ENCODE data around the gene PSMD6.

The PSMD6 gene

GRCh38 chr3:64023187-64023860 is at the start of gene PSMD6:
Gene PSMD6, minus strand, starts transcription at chr3:64023494. Its CDS starts 75 bp downstream, at chr3:64023419.
- peak within 1 kb of the TSS; percentile 89 for H3K27ac ChIP-seq (ENCODE audit: low read length)
- H3K36me3 ChIP-seq (ENCODE audit: control insufficient read depth in 1 of 2, insufficient read depth in 2 of 2, low read length in 2 of 2), result peaks cover 16% of the 10 kb centered on the region in 2 donors
- no peaks in the 10 kb centered on the region for H3K27me3 ChIP-seq (ENCODE audit: low read depth, low read length)
- H3K9me3 ChIP-seq (ENCODE audit: control insufficient read depth in 1 of 2, low read length in 2 of 2), result no peaks in the 10 kb centered on the region
- H3K4me1 ChIP-seq (ENCODE audit: control insufficient read depth in 1 of 2, insufficient read depth in 2 of 2, low read length in 2 of 2), result peaks cover 10 to 25% of the 10 kb centered on the region in 2 donors
- peak within 1 kb of the TSS; percentile 96 to 98 for H3K4me3 ChIP-seq (ENCODE audit: low read depth in 1 of 2, low read length in 2 of 2)

GRCh38 chr3:64072126-64072525 is 48.8 kb upstream of the PSMD6 start:
- no peaks in the 10 kb centered on the region for H3K27me3 ChIP-seq (ENCODE audit: low read depth, low read length)
- no peaks in the 10 kb centered on the region for H3K9me3 ChIP-seq (ENCODE audit: control insufficient read depth in 1 of 2, low read length in 2 of 2)
- H3K36me3 ChIP-seq (ENCODE audit: control insufficient read depth in 1 of 2, insufficient read depth in 2 of 2, low read length in 2 of 2), result no peaks in the 10 kb centered on the region
- H3K27ac ChIP-seq (ENCODE audit: low read length), result no peak overlapping the region
- H3K4me1 ChIP-seq (ENCODE audit: control insufficient read depth in 1 of 2, insufficient read depth in 2 of 2, low read length in 2 of 2), result no peaks in the 10 kb centered on the region
- H3K4me3 ChIP-seq (ENCODE audit: low read depth in 1 of 2, low read length in 2 of 2), result no peak overlapping the region

- Histone ChIP-seq H3K27me3 (ENCODE audit: low read depth, low read length) (no peaks in the 10 kb centered on the region), H3K36me3 (ENCODE audit: control insufficient read depth in 1 of 2, insufficient read depth in 2 of 2, low read length in 2 of 2) (no peaks in the 10 kb centered on the region), H3K4me3 (ENCODE audit: low read depth in 1 of 2, low read length in 2 of 2) (no peak overlapping the region), H3K27ac (ENCODE audit: low read length) (no peak overlapping the region), H3K9me3 (ENCODE audit: control insufficient read depth in 1 of 2, low read length in 2 of 2) (no peaks in the 10 kb centered on the region), H3K4me1 (ENCODE audit: control insufficient read depth in 1 of 2, insufficient read depth in 2 of 2, low read length in 2 of 2) (no peaks in the 10 kb centered on the region)
Measured at GRCh38 chr3:64070704-64071103, 47.4 kb upstream of the PSMD6 start.

DNA sequence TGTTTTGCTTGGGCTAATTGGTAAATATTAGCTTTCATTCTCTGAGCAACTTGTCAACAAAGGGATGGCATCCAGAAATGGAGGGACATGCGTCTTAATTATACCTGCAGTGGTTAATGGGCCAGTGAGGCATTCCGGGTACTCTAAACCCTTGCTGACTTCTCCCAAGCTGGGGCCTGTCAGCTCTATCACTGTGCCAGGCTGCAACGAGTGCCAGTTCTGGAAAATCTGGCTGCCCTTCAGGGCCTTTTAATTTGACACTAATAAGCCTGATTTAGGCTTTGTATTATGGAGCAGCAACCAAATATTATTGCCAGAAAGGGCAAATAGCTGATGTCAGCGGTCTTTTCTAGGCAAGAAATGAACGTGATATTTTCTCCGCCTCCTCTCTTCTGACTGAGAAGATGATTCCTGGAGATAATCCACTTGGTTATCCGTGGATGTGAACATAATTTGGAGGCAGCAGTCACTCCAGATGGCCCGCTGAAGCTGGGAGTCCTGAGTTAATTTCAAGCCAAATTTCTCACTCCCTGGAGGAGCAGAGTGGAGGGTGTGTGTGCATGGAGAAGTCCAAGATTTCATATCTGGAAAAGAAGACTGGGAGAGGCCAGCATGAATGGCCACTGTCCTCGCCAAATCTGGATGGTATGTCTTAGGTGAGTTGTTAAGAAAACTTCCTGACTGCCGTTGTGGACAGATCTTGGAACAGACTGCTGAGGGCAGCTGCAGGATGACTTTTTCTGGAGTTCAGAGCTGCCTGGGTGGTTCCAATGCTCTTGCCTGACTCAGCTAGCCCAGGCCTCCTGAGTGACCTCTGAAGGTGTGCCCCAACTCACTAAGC is 44.4 kb upstream of the PSMD6 start:
- no peak overlapping the region for H3K4me3 ChIP-seq (ENCODE audit: low read depth in 1 of 2, low read length in 2 of 2)
- no peaks in the 10 kb centered on the region for H3K27me3 ChIP-seq (ENCODE audit: low read depth, low read length)
- no peaks in the 10 kb centered on the region for H3K4me1 ChIP-seq (ENCODE audit: control insufficient read depth in 1 of 2, insufficient read depth in 2 of 2, low read length in 2 of 2)
- no peaks in the 10 kb centered on the region for H3K9me3 ChIP-seq (ENCODE audit: control insufficient read depth in 1 of 2, low read length in 2 of 2)
- no peaks in the 10 kb centered on the region for H3K36me3 ChIP-seq (ENCODE audit: control insufficient read depth in 1 of 2, insufficient read depth in 2 of 2, low read length in 2 of 2)
- no peak overlapping the region for H3K27ac ChIP-seq (ENCODE audit: low read length)

DNA sequence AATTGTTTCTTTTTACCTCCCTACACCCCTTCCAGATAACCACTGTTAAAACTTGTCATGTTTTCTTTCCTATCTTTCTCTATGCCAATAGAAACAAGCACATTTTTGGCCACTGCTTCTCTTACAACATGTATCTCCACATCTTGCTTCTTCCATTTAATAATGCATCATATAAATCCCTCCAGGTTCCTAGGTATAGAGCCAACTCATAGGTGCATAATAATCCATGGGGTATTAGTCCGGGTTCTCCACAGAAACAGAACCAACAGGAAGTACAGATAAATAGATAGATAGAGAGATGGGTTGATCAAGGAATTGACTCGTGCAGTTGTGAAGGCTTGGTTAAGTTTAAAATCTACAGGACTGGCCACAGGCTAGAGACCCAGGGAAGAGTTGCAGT is 41.5 kb upstream of the PSMD6 start:
- no peak overlapping the region for H3K4me3 ChIP-seq (ENCODE audit: low read depth in 1 of 2, low read length in 2 of 2)
- H3K9me3 ChIP-seq (ENCODE audit: control insufficient read depth in 1 of 2, low read length in 2 of 2), result no peaks in the 10 kb centered on the region
- no peaks in the 10 kb centered on the region for H3K27me3 ChIP-seq (ENCODE audit: low read depth, low read length)
- no peaks in the 10 kb centered on the region for H3K36me3 ChIP-seq (ENCODE audit: control insufficient read depth in 1 of 2, insufficient read depth in 2 of 2, low read length in 2 of 2)
- H3K27ac ChIP-seq (ENCODE audit: low read length), result no peak overlapping the region
- no peaks in the 10 kb centered on the region for H3K4me1 ChIP-seq (ENCODE audit: control insufficient read depth in 1 of 2, insufficient read depth in 2 of 2, low read length in 2 of 2)

DNA sequence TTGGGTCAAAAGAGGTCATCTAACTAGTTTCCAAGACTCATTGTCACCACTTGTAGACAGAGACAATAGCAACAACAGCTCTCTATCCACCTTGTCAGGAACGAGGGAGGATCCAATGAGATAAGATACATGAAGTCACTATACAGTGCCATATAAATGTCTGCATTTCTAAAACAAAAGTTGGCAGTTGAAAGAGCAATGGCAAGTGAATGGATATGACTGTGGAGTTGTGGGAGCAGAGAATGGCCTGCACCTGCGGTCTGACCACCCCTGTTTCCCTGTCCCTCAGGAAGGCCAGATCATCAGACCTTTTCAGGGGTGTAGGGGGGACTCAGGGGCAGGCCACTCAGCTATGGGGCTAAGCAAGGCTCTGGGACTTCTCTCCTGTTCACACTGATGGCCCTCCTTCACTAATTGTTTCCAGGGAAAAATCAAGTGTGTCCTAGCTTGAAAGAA is 40.7 kb upstream of the PSMD6 start:
- Histone ChIP-seq H3K27ac (ENCODE audit: low read length) (no peak overlapping the region), H3K9me3 (ENCODE audit: control insufficient read depth in 1 of 2, low read length in 2 of 2) (no peaks in the 10 kb centered on the region), H3K27me3 (ENCODE audit: low read depth, low read length) (no peaks in the 10 kb centered on the region), H3K4me1 (ENCODE audit: control insufficient read depth in 1 of 2, insufficient read depth in 2 of 2, low read length in 2 of 2) (no peaks in the 10 kb centered on the region), H3K36me3 (ENCODE audit: control insufficient read depth in 1 of 2, insufficient read depth in 2 of 2, low read length in 2 of 2) (no peaks in the 10 kb centered on the region), H3K4me3 (ENCODE audit: low read depth in 1 of 2, low read length in 2 of 2) (no peak overlapping the region)

- H3K36me3 ChIP-seq (ENCODE audit: control insufficient read depth in 1 of 2, insufficient read depth in 2 of 2, low read length in 2 of 2), result no peaks in the 10 kb centered on the region
- no peaks in the 10 kb centered on the region for H3K4me1 ChIP-seq (ENCODE audit: control insufficient read depth in 1 of 2, insufficient read depth in 2 of 2, low read length in 2 of 2)
- H3K27ac ChIP-seq (ENCODE audit: low read length), result no peak overlapping the region
- H3K27me3 ChIP-seq (ENCODE audit: low read depth, low read length), result no peaks in the 10 kb centered on the region
- no peak overlapping the region for H3K4me3 ChIP-seq (ENCODE audit: low read depth in 1 of 2, low read length in 2 of 2)
- H3K9me3 ChIP-seq (ENCODE audit: control insufficient read depth in 1 of 2, low read length in 2 of 2), result no peaks in the 10 kb centered on the region
Measured at GRCh38 chr3:64063207-64063982, 40.1 kb upstream of the PSMD6 start.

DNA sequence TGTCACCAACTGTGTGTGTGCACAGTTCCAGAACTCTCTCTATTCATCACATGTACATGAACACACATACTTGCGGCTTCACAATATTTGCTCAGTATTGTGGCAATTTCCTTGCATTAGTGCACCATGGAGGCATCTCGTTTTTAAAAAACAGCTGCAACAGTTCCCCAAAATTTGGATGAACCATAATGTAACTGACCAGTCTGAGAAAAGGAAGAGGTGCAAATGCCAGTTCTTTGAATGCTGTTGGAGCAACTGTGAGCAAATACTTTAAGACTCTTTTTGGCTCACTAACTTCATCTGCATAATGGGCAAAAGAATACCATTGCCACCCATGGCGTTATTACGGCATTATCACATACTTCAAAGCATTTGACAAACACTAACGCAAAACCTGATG is 38.3 kb upstream of the PSMD6 start:
- no peaks in the 10 kb centered on the region for H3K27me3 ChIP-seq (ENCODE audit: low read depth, low read length)
- H3K27ac ChIP-seq (ENCODE audit: low read length), result no peak overlapping the region
- H3K4me1 ChIP-seq (ENCODE audit: control insufficient read depth in 1 of 2, insufficient read depth in 2 of 2, low read length in 2 of 2), result no peaks in the 10 kb centered on the region
- H3K4me3 ChIP-seq (ENCODE audit: low read depth in 1 of 2, low read length in 2 of 2), result no peak overlapping the region
- no peaks in the 10 kb centered on the region for H3K36me3 ChIP-seq (ENCODE audit: control insufficient read depth in 1 of 2, insufficient read depth in 2 of 2, low read length in 2 of 2)
- no peaks in the 10 kb centered on the region for H3K9me3 ChIP-seq (ENCODE audit: control insufficient read depth in 1 of 2, low read length in 2 of 2)

- Histone ChIP-seq H3K36me3 (ENCODE audit: control insufficient read depth in 1 of 2, insufficient read depth in 2 of 2, low read length in 2 of 2) (no peaks in the 10 kb centered on the region), H3K4me1 (ENCODE audit: control insufficient read depth in 1 of 2, insufficient read depth in 2 of 2, low read length in 2 of 2) (no peaks in the 10 kb centered on the region), H3K27ac (ENCODE audit: low read length) (no peak overlapping the region), H3K27me3 (ENCODE audit: low read depth, low read length) (no peaks in the 10 kb centered on the region), H3K4me3 (ENCODE audit: low read depth in 1 of 2, low read length in 2 of 2) (no peak overlapping the region), H3K9me3 (ENCODE audit: control insufficient read depth in 1 of 2, low read length in 2 of 2) (no peaks in the 10 kb centered on the region)
Measured at GRCh38 chr3:64059484-64060175, 36.3 kb upstream of the PSMD6 start.

DNA sequence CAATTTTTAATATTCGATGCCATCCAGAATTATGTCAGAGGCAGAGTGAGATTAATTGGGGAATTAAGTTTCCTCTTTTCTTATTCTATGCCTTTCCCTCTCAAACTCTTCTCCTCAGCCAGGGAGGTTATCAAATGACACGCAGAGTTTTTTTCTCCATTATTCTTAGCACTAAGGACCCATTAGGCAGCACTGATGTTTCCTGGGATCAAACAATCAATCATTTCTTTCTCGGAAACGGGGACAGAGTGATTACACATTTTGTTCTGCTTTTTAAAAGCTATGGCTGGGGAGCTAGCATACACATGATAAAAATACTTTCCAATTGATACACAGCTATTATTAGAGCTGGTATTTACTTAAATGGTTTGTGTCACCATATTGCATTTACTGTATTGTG is 35.3 kb upstream of the PSMD6 start:
- Histone ChIP-seq H3K4me1 (ENCODE audit: control insufficient read depth in 1 of 2, insufficient read depth in 2 of 2, low read length in 2 of 2) (no peaks in the 10 kb centered on the region), H3K27me3 (ENCODE audit: low read depth, low read length) (no peaks in the 10 kb centered on the region), H3K27ac (ENCODE audit: low read length) (no peak overlapping the region), H3K36me3 (ENCODE audit: control insufficient read depth in 1 of 2, insufficient read depth in 2 of 2, low read length in 2 of 2) (no peaks in the 10 kb centered on the region), H3K9me3 (ENCODE audit: control insufficient read depth in 1 of 2, low read length in 2 of 2) (no peaks in the 10 kb centered on the region), H3K4me3 (ENCODE audit: low read depth in 1 of 2, low read length in 2 of 2) (no peak overlapping the region)

DNA sequence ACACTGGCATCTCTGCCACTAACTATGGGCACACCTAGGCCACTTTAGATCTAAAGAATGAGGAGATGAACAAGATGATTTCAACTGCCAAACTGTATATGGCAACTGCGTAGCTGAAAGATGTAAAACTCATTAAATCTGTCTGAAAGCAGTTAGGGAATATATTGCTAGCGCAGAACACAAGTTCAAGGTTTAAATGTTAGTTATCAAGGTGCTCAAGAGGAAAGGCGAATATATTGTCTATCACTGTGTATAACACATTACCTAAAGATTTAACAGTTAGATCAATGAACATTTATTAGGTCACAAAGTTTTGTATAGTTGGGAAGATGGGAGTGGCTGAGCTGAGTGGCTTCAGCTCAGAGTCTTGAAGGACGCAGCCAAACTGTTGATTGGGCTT is 33.9 kb upstream of the PSMD6 start:
- Histone ChIP-seq H3K9me3 (ENCODE audit: control insufficient read depth in 1 of 2, low read length in 2 of 2) (no peaks in the 10 kb centered on the region), H3K27me3 (ENCODE audit: low read depth, low read length) (no peaks in the 10 kb centered on the region), H3K27ac (ENCODE audit: low read length) (no peak overlapping the region), H3K4me1 (ENCODE audit: control insufficient read depth in 1 of 2, insufficient read depth in 2 of 2, low read length in 2 of 2) (no peaks in the 10 kb centered on the region), H3K36me3 (ENCODE audit: control insufficient read depth in 1 of 2, insufficient read depth in 2 of 2, low read length in 2 of 2) (no peaks in the 10 kb centered on the region), H3K4me3 (ENCODE audit: low read depth in 1 of 2, low read length in 2 of 2) (no peak overlapping the region)
